PFSK-1 (cell line): ENCODE measurements around the gene CHMP1B.

Experiments used
- POLR2AphosphoS5 ChIP-seq: IDR thresholded peaks from 2 replicates; pipeline ENCODE4 v1.6.1; 2012; ENCODE audit warnings: low read depth, mild to moderate bottlenecking, control low read depth, low read length, moderate library complexity
- TF ChIP-seq, protein P1 (sequence below), 2 experiments: IDR thresholded peaks; 2 replicates each; pipeline versions ENCODE4 v1.6.1 to v1.8.0; 2011 to 2012; ENCODE audit warnings: low read depth in 2 of 2, low read length in 2 of 2, control low read depth in 1 of 2, inconsistent platforms in 1 of 2, mild to moderate bottlenecking in 1 of 2, moderate library complexity in 1 of 2; ENCODE audit not compliant: insufficient read depth in 1 of 2

DNA sequence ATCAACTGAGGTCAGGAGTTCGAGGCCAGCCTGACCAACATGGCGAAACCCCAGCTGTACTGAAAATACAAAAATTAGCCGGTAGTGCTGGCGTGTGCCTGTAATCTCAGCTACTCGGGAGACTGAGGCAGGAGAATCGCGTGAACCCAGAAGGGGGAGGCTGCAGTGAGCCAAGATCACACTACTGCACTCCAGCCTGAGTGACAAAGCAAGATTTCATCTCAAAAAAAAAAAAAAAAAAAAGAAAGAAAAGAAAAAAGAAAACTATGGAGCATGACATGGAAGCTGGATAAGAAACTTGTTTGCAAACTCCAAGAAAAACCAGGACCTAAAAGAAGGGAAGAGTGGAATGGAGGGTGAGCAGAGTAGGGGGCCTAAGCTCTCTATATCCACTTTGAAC is 1.9 kb upstream of the CHMP1B start:
- TF ChIP-seq POLR2AphosphoS5, result no peak
- TF ChIP-seq, protein P1, sequence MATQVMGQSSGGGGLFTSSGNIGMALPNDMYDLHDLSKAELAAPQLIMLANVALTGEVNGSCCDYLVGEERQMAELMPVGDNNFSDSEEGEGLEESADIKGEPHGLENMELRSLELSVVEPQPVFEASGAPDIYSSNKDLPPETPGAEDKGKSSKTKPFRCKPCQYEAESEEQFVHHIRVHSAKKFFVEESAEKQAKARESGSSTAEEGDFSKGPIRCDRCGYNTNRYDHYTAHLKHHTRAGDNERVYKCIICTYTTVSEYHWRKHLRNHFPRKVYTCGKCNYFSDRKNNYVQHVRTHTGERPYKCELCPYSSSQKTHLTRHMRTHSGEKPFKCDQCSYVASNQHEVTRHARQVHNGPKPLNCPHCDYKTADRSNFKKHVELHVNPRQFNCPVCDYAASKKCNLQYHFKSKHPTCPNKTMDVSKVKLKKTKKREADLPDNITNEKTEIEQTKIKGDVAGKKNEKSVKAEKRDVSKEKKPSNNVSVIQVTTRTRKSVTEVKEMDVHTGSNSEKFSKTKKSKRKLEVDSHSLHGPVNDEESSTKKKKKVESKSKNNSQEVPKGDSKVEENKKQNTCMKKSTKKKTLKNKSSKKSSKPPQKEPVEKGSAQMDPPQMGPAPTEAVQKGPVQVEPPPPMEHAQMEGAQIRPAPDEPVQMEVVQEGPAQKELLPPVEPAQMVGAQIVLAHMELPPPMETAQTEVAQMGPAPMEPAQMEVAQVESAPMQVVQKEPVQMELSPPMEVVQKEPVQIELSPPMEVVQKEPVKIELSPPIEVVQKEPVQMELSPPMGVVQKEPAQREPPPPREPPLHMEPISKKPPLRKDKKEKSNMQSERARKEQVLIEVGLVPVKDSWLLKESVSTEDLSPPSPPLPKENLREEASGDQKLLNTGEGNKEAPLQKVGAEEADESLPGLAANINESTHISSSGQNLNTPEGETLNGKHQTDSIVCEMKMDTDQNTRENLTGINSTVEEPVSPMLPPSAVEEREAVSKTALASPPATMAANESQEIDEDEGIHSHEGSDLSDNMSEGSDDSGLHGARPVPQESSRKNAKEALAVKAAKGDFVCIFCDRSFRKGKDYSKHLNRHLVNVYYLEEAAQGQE (IDR thresholded peaks at IDR 0.05; ENCODE audit: insufficient read depth in 1 of 2, low read depth in 2 of 2, low read length in 2 of 2), result no peak
